H9 (cell line): ENCODE data around the gene FUT1. TPM values are rescaled to one million over a fixed set of nuclear protein-coding genes. Genes with fewer than 3 reads are reported as not detected.

Source experiments
- DNase-seq: peaks from one replicate; pipeline ENCODE4 v3.0.0-alpha.2; 2017
- H2AFZ ChIP-seq: one replicate; pipeline ENCODE4 v1.6.1; 2013; ENCODE audit warnings: mild to moderate bottlenecking, low read length, control low read depth, moderate library complexity
- H2AK5ac ChIP-seq: 2 replicates; pipeline ENCODE4 v1.6.1; 2013; ENCODE audit warnings: low read length, control low read depth, mixed read lengths; ENCODE audit not compliant: insufficient read length
- H2BK120ac ChIP-seq: one replicate; pipeline ENCODE4 v1.6.1; 2013; ENCODE audit warnings: low read depth, mild to moderate bottlenecking, low read length, control low read depth, inconsistent platforms; ENCODE audit not compliant: poor library complexity, severe bottlenecking
- H2BK12ac ChIP-seq: 2 replicates; pipeline ENCODE4 v1.6.1; 2013; ENCODE audit warnings: low read length, control low read depth, mixed read lengths, low read depth; ENCODE audit not compliant: insufficient read length
- H2BK15ac ChIP-seq: 2 replicates; pipeline ENCODE4 v1.6.1; 2013; ENCODE audit warnings: low read depth, low read length, control low read depth
- H2BK20ac ChIP-seq: one replicate; pipeline ENCODE4 v1.6.1; 2013; ENCODE audit warnings: low read depth, mild to moderate bottlenecking, low read length, control low read depth, inconsistent platforms; ENCODE audit not compliant: poor library complexity, severe bottlenecking
- H2BK5ac ChIP-seq: 2 replicates; pipeline ENCODE4 v1.6.1; 2013; ENCODE audit warnings: low read length, control low read depth, mixed read lengths; ENCODE audit not compliant: insufficient read length
- H3K14ac ChIP-seq: 2 replicates; pipeline ENCODE4 v1.6.1; 2013; ENCODE audit warnings: low read length, control low read depth; ENCODE audit not compliant: insufficient read depth
- H3K18ac ChIP-seq: 2 replicates; pipeline ENCODE4 v1.6.1; 2013; ENCODE audit warnings: low read depth, mild to moderate bottlenecking, mixed read lengths, low read length, control low read depth; ENCODE audit not compliant: insufficient read length
- H3K23ac ChIP-seq: 2 replicates; pipeline ENCODE4 v1.6.1; 2013; ENCODE audit warnings: low read length, control low read depth, mixed read lengths, low read depth; ENCODE audit not compliant: insufficient read length
- H3K23me2 ChIP-seq: 2 replicates; pipeline ENCODE4 v1.6.1; 2013; ENCODE audit warnings: low read depth, mild to moderate bottlenecking, mixed read lengths, low read length, control low read depth; ENCODE audit not compliant: insufficient read length, poor library complexity, severe bottlenecking
- H3K27ac ChIP-seq: 2 replicates; pipeline ENCODE4 v1.5.1; 2013; ENCODE audit warnings: low read length, control low read depth, mixed read lengths, low read depth; ENCODE audit not compliant: insufficient read length
- H3K27me3 ChIP-seq: 2 replicates; pipeline ENCODE4 v1.6.1; 2013; ENCODE audit warnings: low read length, control low read depth, inconsistent platforms; ENCODE audit not compliant: insufficient read depth
- H3K4ac ChIP-seq: 2 replicates; pipeline ENCODE4 v1.6.1; 2013; ENCODE audit warnings: low read depth, mild to moderate bottlenecking, control low read depth, inconsistent platforms, low read length, moderate library complexity
- H3K4me1 ChIP-seq: 2 replicates; pipeline ENCODE4 v1.6.1; 2013; ENCODE audit warnings: low read length, control low read depth, inconsistent platforms; ENCODE audit not compliant: insufficient read depth
- H3K4me2 ChIP-seq: 2 replicates; pipeline ENCODE4 v1.6.1; 2013; ENCODE audit warnings: low read length, control low read depth, mixed read lengths; ENCODE audit not compliant: insufficient read length, insufficient read depth
- H3K56ac ChIP-seq: 2 replicates; pipeline ENCODE4 v1.6.1; 2013; ENCODE audit warnings: low read depth, mild to moderate bottlenecking, mixed read lengths, low read length, control low read depth; ENCODE audit not compliant: insufficient read length
- H3K79me1 ChIP-seq: 2 replicates; pipeline ENCODE4 v1.6.1; 2013; ENCODE audit warnings: low read depth, mild to moderate bottlenecking, moderate library complexity, low read length, control low read depth, inconsistent platforms; ENCODE audit not compliant: insufficient read depth, poor library complexity, severe bottlenecking
- H3K79me2 ChIP-seq: 2 replicates; pipeline ENCODE4 v1.6.1; 2013; ENCODE audit warnings: low read length, control low read depth, inconsistent platforms; ENCODE audit not compliant: insufficient read depth
- H3K9ac ChIP-seq: 2 replicates; pipeline ENCODE4 v1.6.1; 2013; ENCODE audit warnings: low read length, control low read depth, mixed read lengths; ENCODE audit not compliant: insufficient read length; ENCODE audit errors: extremely low read depth
- H3K9me3 ChIP-seq: one replicate; pipeline ENCODE4 v1.6.1; 2013; ENCODE audit warnings: low read depth, low read length, inconsistent platforms; ENCODE audit not compliant: control insufficient read depth
- H3T11ph ChIP-seq: one replicate; pipeline ENCODE4 v1.6.1; 2013; ENCODE audit warnings: mild to moderate bottlenecking, low read length, control low read depth, inconsistent platforms
- H4K20me1 ChIP-seq: one replicate; pipeline ENCODE4 v1.6.1; 2013; ENCODE audit not compliant: control insufficient read depth, insufficient read length, insufficient read depth
- H4K5ac ChIP-seq: 2 replicates; pipeline ENCODE4 v1.6.1; 2013; ENCODE audit warnings: low read depth, mild to moderate bottlenecking, mixed read lengths, low read length, control low read depth; ENCODE audit not compliant: insufficient read length
- H4K8ac ChIP-seq: replicated peaks from 2 replicates; pipeline ENCODE4 v1.6.1; 2013; ENCODE audit warnings: low read length, control low read depth, mixed read lengths, low read depth; ENCODE audit not compliant: insufficient read length
- H4K91ac ChIP-seq: 2 replicates; pipeline ENCODE4 v1.6.1; 2013; ENCODE audit warnings: low read depth, mild to moderate bottlenecking, moderate library complexity, mixed read lengths, low read length, control low read depth; ENCODE audit not compliant: insufficient read length
- H3K27ac Mint-ChIP-seq, 3 experiments: 2 replicates in 2 of 3; 3 replicates in 1 of 3; pipeline ENCODE4 v1.8.0; 2020 to 2021; ENCODE audit warnings: mixed read lengths in 3 of 3, mild to moderate bottlenecking in 1 of 3, moderate library complexity in 1 of 3
- H3K27me3 Mint-ChIP-seq: 2 replicates; pipeline ENCODE4 v1.8.0; 2021; ENCODE audit warnings: low read depth, mild to moderate bottlenecking, moderate library complexity, mixed read lengths
- H3K36me3 Mint-ChIP-seq, 3 experiments: 2 replicates in 2 of 3; 3 replicates in 1 of 3; pipeline ENCODE4 v1.8.0; 2020 to 2021; ENCODE audit warnings: low read depth in 3 of 3, mixed read lengths in 3 of 3; ENCODE audit not compliant: insufficient read depth in 1 of 3
- H3K4me1 Mint-ChIP-seq, 2 experiments: 2 replicates each; pipeline ENCODE4 v1.8.0; 2020; ENCODE audit warnings: mixed read lengths in 2 of 2
- H3K4me3 Mint-ChIP-seq, 2 experiments: 2 replicates in 1 of 2; 3 replicates in 1 of 2; pipeline ENCODE4 v1.8.0; 2020 to 2021; ENCODE audit warnings: mild to moderate bottlenecking in 2 of 2, mixed read lengths in 2 of 2, moderate library complexity in 1 of 2
- H3K9me3 Mint-ChIP-seq, 2 experiments: 2 replicates in 1 of 2; 3 replicates in 1 of 2; pipeline ENCODE4 v1.8.0; 2020; ENCODE audit warnings: mild to moderate bottlenecking in 2 of 2, mixed read lengths in 2 of 2, moderate library complexity in 1 of 2
- CTCF ChIP-seq: fragments of 200-600 bp; sonication (generic); conservative IDR thresholded peaks from 3 replicates; pipeline ENCODE4 v1.8.0; 2021; ENCODE audit warnings: antibody characterized with exemption, mild to moderate bottlenecking
- WGBS: extraction: QIAGEN DNeasy Blood & Tissue Kit; methylation state at CpG from one replicate; pipeline ENCODE4 v1.1.7; 2013; ENCODE audit warnings: missing lambda C conversion rate, low lambda C conversion rate, mixed read lengths; ENCODE audit not compliant: insufficient read length; ENCODE audit errors: extremely low coverage; 5-methylcytosine and 5-hydroxymethylcytosine counted together
- total RNA-seq: library from RNA; stranded (reverse); gene quantifications from 2 replicates; pipeline ENCODE4 v1.2.1, GENCODE V29; 2021

FUT1 gene
- total RNA-seq, 1 experiment from 2014 or later: 16.1 TPM

GRCh38 chr19:48760504-48761205 lies 8.2 kb upstream of the FUT1 start:
- no peaks in the 10 kb centered on the region for H3K23me2 ChIP-seq
- no peak overlapping the region for H2BK20ac ChIP-seq
- no peak for TF ChIP-seq CTCF
- H3K27me3 ChIP-seq: no peaks in the 10 kb centered on the region
- Mint-ChIP-seq H3K4me1 (peaks cover 7 to 18% of the 10 kb centered on the region in 2 experiments), H3K4me3 (peak overlapping the region in 1 of 2 experiments; percentile 53; a peak in 2 of 5 replicates), H3K27me3 (peaks cover 37% of the 10 kb centered on the region), H3K9me3 (no peaks in the 10 kb centered on the region), H3K27ac (no peak overlapping the region; a peak in 1 of 7 replicates), H3K36me3 (no peaks in the 10 kb centered on the region)
- DNase-seq: no peak
- no peak overlapping the region for H3K4ac ChIP-seq
- no peak overlapping the region for H3K27ac ChIP-seq
- H2BK120ac ChIP-seq: no peak overlapping the region
- H3T11ph ChIP-seq: no peak overlapping the region
- no peak overlapping the region for H3K23ac ChIP-seq
- H4K5ac ChIP-seq: no peak overlapping the region
- H2AK5ac ChIP-seq: no peak overlapping the region
- H3K4me2 ChIP-seq: no peak overlapping the region
- H3K18ac ChIP-seq: no peak overlapping the region
- H2BK15ac ChIP-seq: no peak overlapping the region
- H3K79me2 ChIP-seq: no peaks in the 10 kb centered on the region
- H3K9me3 ChIP-seq: no peaks in the 10 kb centered on the region
- no peak overlapping the region for H3K56ac ChIP-seq
- no peak overlapping the region for H4K8ac ChIP-seq
- no peak overlapping the region for H3K9ac ChIP-seq
- no CpG with 5 or more reads among the region's 16 CpGs for WGBS
- no peaks in the 10 kb centered on the region for H3K79me1 ChIP-seq
- no peaks in the 10 kb centered on the region for H4K20me1 ChIP-seq
- H2BK12ac ChIP-seq: no peak overlapping the region
- no peak overlapping the region for H2BK5ac ChIP-seq
- H3K14ac ChIP-seq: no peak overlapping the region
- H4K91ac ChIP-seq: no peak overlapping the region
- H3K4me1 ChIP-seq: 0 out of 2 replicates have a peak, but pooled peaks cover 3% of the 10 kb centered on the region
- no peak overlapping the region for H2AFZ ChIP-seq
